Measurements from ENCODE around the gene PEMT.

GRCh38 chr17:17603178-17603894 lies 11.8 kb upstream of the PEMT start:
- TF ChIP-seq CTCF (IDR thresholded peaks at IDR 0.05 in 8 of 11, conservative IDR thresholded peaks at IDR 0.05 in 3 of 11) = no peak
- no peak for TF ChIP-seq POLR2AphosphoS5 (IDR thresholded peaks at IDR 0.05)
